OCI-LY3 (cell line): ENCODE data around the gene RPS10.
"Not testable (repeated sequence)": the region's sequence is repeated elsewhere in the genome, so short reads cannot be mapped to it uniquely, and the experiment has no call there.

Source experiments
- H2AFZ ChIP-seq: fragments of 200-600, 300-600 bp; shearing (Covaris generic); 2 replicates; pipeline ENCODE4 v1.6.0; 2014; ENCODE audit warnings: antibody characterized with exemption, low read depth, low read length
- H3K27ac ChIP-seq: fragments of 200-600, 300-600 bp; sonication (generic); 2 replicates; pipeline ENCODE4 v1.5.1; 2014; ENCODE audit warnings: mild to moderate bottlenecking, low read length, moderate library complexity, mixed read lengths
- H3K27me3 ChIP-seq: fragments of 200-600, 300-600 bp; sonication (generic); 2 replicates; pipeline ENCODE4 v1.6.1; 2014; ENCODE audit warnings: low read depth, low read length, mixed read lengths
- H3K36me3 ChIP-seq: fragments of 200-600, 300-600 bp; sonication (generic); replicated peaks from 2 replicates; pipeline ENCODE3; 2014; ENCODE audit warnings: low read depth, low read length, mixed read lengths
- H3K4me1 ChIP-seq: fragments of 300-600, 200-600 bp; sonication (generic); 2 replicates; pipeline ENCODE4 v1.6.1; 2014; ENCODE audit warnings: low read length, mixed read lengths
- H3K4me2 ChIP-seq: fragments of 200-600, 300-600 bp; sonication (generic); 2 replicates; pipeline ENCODE4 v1.6.1; 2014; ENCODE audit warnings: low read length, mixed read lengths
- H3K4me3 ChIP-seq: fragments of 300-600, 200-600 bp; sonication (generic); 2 replicates; pipeline ENCODE4 v1.5.1; 2014; ENCODE audit warnings: antibody characterized with exemption, mild to moderate bottlenecking, low read length, moderate library complexity
- H3K79me2 ChIP-seq: fragments of 300-600, 200-600 bp; shearing (Covaris generic); 2 replicates; pipeline ENCODE4 v1.6.1; 2014; ENCODE audit warnings: mild to moderate bottlenecking, low read length, mixed read lengths
- H3K9ac ChIP-seq: fragments of 300-600, 200-600 bp; shearing (Covaris generic); 2 replicates; pipeline ENCODE4 v1.6.0; 2014; ENCODE audit warnings: mild to moderate bottlenecking, low read length, moderate library complexity
- H3K9me3 ChIP-seq: fragments of 200-600, 300-600 bp; shearing (Covaris generic); 2 replicates; pipeline ENCODE4 v1.6.1; 2014; ENCODE audit warnings: low read length, mixed read lengths; ENCODE audit not compliant: insufficient read depth
- H4K20me1 ChIP-seq: fragments of 200-600, 300-600 bp; sonication (generic); 2 replicates; pipeline ENCODE4 v1.6.1; 2016; ENCODE audit warnings: low read length, mixed read lengths; ENCODE audit not compliant: insufficient read depth
- EZH2phosphoT487 ChIP-seq: fragments of 200-600 bp; shearing (Covaris generic); IDR thresholded peaks from 2 replicates; pipeline ENCODE4 v1.6.1; 2018; ENCODE audit warnings: antibody characterized with exemption, mixed run types, low read depth
- TF ChIP-seq, protein P1 (sequence below): fragments of 200-600, 300-600 bp; sonication (generic); IDR thresholded peaks from 2 replicates; pipeline ENCODE4 v1.5.1; 2014; ENCODE audit warnings: antibody characterized with exemption, low read length, low read depth

The RPS10 gene

DNA sequence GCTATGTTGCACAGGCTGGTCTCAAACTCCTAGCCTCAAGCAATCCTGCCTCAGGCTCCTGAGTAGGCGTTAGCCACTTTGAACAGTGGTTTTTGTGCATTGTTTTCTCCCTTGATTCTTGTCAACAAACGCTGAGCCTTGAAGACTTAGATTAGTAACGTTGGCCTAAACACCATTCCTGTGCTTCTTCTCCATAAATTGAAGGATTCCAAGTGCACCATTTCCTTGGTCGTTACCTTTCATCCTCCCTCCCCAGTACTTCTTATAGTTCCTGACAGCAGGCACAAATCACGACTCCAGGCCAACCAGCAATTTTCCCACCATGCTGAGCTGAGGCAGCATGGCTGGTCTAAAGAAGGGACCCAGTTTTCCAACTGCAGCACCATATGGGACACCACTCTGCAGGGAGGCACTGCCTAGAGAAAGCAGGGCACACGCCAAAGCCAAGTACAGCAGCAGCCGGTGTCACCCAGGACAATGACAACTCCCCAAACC lies 8.9 kb downstream of the RPS10 start:
- no peaks in the 10 kb centered on the region for H3K27me3 ChIP-seq
- H3K79me2 ChIP-seq: peaks cover under 1% of the 10 kb centered on the region; the same call in 1 of the 2 replicates
- H3K9ac ChIP-seq: no peak overlapping the region
- peaks cover 30% of the 10 kb centered on the region for H3K36me3 ChIP-seq
- no peak overlapping the region for H2AFZ ChIP-seq
- H3K9me3 ChIP-seq: no peaks in the 10 kb centered on the region
- H3K4me1 ChIP-seq: no peaks in the 10 kb centered on the region
- H3K4me2 ChIP-seq: no peak overlapping the region
- no peak for TF ChIP-seq EZH2phosphoT487
- TF ChIP-seq, protein P1, sequence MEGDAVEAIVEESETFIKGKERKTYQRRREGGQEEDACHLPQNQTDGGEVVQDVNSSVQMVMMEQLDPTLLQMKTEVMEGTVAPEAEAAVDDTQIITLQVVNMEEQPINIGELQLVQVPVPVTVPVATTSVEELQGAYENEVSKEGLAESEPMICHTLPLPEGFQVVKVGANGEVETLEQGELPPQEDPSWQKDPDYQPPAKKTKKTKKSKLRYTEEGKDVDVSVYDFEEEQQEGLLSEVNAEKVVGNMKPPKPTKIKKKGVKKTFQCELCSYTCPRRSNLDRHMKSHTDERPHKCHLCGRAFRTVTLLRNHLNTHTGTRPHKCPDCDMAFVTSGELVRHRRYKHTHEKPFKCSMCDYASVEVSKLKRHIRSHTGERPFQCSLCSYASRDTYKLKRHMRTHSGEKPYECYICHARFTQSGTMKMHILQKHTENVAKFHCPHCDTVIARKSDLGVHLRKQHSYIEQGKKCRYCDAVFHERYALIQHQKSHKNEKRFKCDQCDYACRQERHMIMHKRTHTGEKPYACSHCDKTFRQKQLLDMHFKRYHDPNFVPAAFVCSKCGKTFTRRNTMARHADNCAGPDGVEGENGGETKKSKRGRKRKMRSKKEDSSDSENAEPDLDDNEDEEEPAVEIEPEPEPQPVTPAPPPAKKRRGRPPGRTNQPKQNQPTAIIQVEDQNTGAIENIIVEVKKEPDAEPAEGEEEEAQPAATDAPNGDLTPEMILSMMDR: no peak
- H3K4me3 ChIP-seq: no peak overlapping the region
- no peak overlapping the region for H3K27ac ChIP-seq
- peaks cover 6% of the 10 kb centered on the region for H4K20me1 ChIP-seq

DNA sequence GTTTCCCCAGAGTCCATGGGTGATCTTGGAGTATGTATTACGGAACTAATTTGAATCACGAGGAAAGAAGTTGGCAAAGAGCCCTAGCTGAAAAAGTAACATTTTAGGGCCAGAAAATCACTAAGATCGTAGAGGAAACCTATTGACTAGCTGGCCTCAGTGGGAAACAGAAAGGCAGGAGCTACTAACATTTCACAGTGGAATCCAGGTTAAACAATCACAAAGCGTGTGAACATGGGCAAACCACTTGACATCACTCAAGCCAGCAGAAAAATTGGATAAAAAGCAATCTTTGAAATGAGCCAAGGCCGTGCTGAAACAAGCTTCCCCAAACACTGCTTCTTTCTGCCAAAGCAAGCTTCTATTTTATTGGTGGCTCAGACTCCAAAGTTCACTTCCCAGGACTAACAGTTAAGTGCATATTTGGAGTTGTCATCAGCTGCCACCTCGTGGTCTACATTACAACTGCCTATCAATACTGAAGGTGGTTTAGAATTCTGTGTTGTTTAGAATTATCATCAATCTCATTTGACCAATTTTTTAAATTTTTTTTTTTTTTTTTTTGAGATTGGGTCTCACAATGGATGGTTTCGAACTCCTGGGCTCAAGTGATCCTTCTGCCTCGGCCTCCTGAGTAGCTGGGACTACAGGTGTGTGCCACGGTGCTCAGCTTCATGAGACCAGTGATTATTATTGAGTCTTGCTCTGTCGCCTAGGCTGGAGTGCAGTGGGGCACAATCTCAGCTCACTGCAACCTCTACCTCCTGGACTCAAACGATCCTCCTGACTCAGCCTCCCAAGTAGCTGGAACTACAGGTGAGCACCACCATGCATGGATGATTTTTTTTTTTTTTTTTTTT lies 10.6 kb downstream of the RPS10 start:
- Histone ChIP-seq H3K4me3 (no peak overlapping the region), H3K36me3 (peaks cover 23% of the 10 kb centered on the region), H4K20me1 (peaks cover 6% of the 10 kb centered on the region), H2AFZ (no peak overlapping the region), H3K27ac (no peak overlapping the region), H3K9me3 (no peaks in the 10 kb centered on the region), H3K9ac (no peak overlapping the region), H3K27me3 (no peaks in the 10 kb centered on the region), H3K4me2 (no peak overlapping the region), H3K4me1 (no peaks in the 10 kb centered on the region), H3K79me2 (no peaks in the 10 kb centered on the region)
- no peak for TF ChIP-seq EZH2phosphoT487
- TF ChIP-seq, protein P1: peak; percentile 55

DNA sequence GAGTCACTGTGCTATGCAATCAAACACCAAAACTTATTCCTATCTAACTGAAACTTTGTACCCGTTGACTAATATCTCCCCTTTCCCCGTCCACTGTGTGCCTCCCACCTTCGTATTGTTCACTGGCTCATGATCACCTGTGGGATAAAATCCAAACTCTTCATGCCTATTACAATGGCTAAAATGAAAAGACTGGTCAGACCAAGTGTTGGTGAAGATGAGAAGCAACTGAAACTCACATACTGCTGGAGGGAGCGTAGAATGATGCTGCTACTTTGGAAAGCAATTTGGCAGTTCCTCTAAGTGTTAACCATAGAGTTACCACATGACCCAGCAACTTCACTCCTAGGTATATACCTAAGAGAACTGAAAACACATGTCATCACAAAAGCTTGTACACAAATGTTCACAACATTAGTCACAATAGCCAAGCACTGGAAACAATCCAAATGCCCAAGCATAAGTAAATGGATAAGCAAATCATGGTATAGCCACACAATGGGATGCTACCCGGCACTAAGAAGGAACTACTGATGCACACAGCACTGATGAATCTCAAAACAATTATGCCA lies 13.1 kb downstream of the RPS10 start:
- Histone ChIP-seq H3K4me3 (no peak overlapping the region), H2AFZ (no peak overlapping the region), H3K4me2 (no peak overlapping the region), H3K27ac (no peak overlapping the region), H3K4me1 (no peaks in the 10 kb centered on the region), H3K9me3 (no peaks in the 10 kb centered on the region), H3K27me3 (no peaks in the 10 kb centered on the region), H3K79me2 (no peaks in the 10 kb centered on the region), H3K36me3 (peaks cover 14% of the 10 kb centered on the region), H4K20me1 (peaks cover 4% of the 10 kb centered on the region; the same call in 1 of the 2 replicates), H3K9ac (no peak overlapping the region)
- TF ChIP-seq, protein P1: no peak
- no peak for TF ChIP-seq EZH2phosphoT487

DNA sequence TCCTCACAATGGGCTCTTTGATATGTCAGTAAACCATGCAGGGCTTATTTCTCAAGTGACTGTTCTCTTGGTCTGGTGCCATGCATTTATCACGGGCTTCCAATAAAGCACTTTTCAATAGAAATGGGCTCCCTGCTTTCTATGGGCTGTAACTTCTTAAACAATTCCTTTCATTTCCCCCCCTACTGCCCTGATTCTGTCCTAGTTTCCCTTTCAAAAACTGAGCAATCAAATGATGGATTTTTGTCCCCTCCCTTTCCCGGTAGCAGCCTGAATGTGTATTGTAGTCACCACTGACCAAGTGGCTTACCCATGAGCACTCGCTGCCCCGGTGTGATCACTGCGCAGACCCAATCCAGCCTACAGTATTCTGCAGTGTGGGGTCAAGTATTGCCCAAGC lies 13.9 kb downstream of the RPS10 start:
- TF ChIP-seq, protein P1: no peak
- Histone ChIP-seq H3K36me3 (peaks cover 7% of the 10 kb centered on the region), H3K4me2 (no peak overlapping the region), H4K20me1 (peaks cover 1% of the 10 kb centered on the region; the same call in 1 of the 2 replicates), H3K79me2 (no peaks in the 10 kb centered on the region), H3K4me1 (no peaks in the 10 kb centered on the region), H3K9me3 (no peaks in the 10 kb centered on the region), H3K27me3 (no peaks in the 10 kb centered on the region), H3K9ac (no peak overlapping the region), H3K27ac (no peak overlapping the region), H3K4me3 (no peak overlapping the region), H2AFZ (no peak overlapping the region)

DNA sequence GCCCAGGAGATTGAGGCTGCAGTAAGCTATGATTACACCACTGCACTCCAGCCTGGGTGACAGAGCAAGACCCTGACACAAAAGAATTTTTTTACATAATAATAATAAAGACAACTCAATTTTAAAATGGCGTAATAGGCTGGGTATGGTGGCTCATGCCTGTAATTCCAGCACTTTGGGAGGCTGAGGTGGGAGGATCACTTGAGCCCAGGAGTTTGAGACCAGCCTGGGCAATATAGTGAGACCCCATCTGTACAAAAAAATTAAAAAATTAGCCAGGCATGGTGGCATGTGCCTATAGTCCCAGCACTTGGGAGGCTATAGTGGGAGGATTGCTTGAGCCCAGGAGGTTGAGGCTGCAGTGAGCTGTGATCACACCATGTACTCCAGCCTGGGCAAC lies 18.0 kb downstream of the RPS10 start:
- not testable (repeated sequence) for H3K4me2 ChIP-seq, H3K27me3 ChIP-seq, H3K9me3 ChIP-seq, H3K36me3 ChIP-seq, H3K9ac ChIP-seq, H4K20me1 ChIP-seq, H3K27ac ChIP-seq, H3K79me2 ChIP-seq, H3K4me3 ChIP-seq, H3K4me1 ChIP-seq, H2AFZ ChIP-seq
